ENCODE measurements around the gene GAS5. TPM values are rescaled to one million over a fixed set of nuclear protein-coding genes. Genes with fewer than 3 reads are reported as not detected.
A peak's percentile ranks its signal among the peaks of the same experiment; 100 is the strongest.

The GAS5 gene
- total and polyA plus RNA-seq, 5 donors from 2014 or later, result 279 to 511 (median 414) TPM

DNA sequence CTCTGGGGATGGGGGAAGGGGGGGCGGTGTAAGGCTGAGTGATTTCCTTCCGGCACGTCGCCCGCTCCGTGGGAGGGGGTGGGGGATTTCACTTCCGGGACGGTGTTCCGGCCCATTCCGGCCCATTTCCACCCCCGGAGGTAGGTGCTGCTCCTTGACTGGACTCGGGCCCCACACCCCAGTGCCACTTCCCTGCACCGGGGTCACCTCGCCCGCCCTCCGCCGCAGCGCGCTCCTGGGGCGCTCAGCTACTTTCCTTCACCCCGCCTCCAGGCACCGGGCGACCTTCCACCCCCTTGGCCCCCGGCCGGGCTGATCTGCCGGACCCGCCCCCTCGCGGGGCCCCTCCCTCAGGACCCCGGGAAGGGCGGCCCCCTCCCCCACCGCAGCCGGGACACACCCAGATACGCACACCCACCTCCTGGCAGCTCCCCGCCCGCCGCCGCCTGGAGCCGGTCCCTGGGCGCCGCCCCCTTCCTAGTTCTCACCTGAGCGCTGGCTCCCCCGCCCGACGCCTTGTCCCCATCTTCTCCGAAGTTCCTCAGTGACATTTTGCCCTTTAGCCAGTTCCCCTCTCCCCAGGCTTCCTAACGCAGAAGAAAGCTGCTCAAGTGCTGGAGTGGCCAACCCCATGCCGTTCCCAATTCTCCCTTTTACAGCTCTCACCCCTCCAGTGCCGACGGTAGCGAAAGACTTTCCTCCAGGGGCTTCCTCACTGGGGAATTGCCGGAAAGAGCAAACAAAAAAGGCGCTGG lies 654 bp upstream of the GAS5 start, which contains the start of gene ZBTB37:
Gene ZBTB37 (plus strand): TSS at position 115 of the 755 bp plus-strand sequence. CDS start 1,846 bp downstream, outside the sequence.
- H3K36me3 ChIP-seq (ENCODE audit: control insufficient read depth, insufficient read depth, low read length), result peaks cover 34% of the 10 kb centered on the region
- peaks cover 40% of the 10 kb centered on the region for H3K36me3 Mint-ChIP-seq
- H3K27ac Mint-ChIP-seq, result peak within 1 kb of the TSS; percentile 95 to 97 (median 97)

GRCh38 chr1:173867141-173867752 lies 542 bp downstream of the GAS5 start:
- Mint-ChIP-seq H3K36me3 (peaks cover 39% of the 10 kb centered on the region), H3K9me3 (no peaks in the 10 kb centered on the region), H3K4me3 (peak overlapping the region; percentile 90 to 99 (median 94)), H3K4me1 (peaks cover 26 to 80% (median 63%) of the 10 kb centered on the region in 4 donors), H3K27me3 (peaks cover 8% of the 10 kb centered on the region), H3K27ac (peak overlapping the region; percentile 95 to 97 (median 97))
- H3K4me3 ChIP-seq (ENCODE audit: low read depth, low read length), result peak overlapping the region; percentile 94
- peaks cover 73% of the 10 kb centered on the region for H3K4me1 ChIP-seq (ENCODE audit: control insufficient read depth, insufficient read depth, low read length, poor library complexity, severe bottlenecking)
- peak overlapping the region; percentile 98 for H3K27ac ChIP-seq (ENCODE audit: insufficient read depth, low read length, poor library complexity, severe bottlenecking)
- no peaks in the 10 kb centered on the region for H3K27me3 ChIP-seq (ENCODE audit: control insufficient read depth, insufficient read depth, low read length)
- DNase-seq, result peak in 1 of 3 donors; percentile 41
- H3K9me3 ChIP-seq (ENCODE audit: control insufficient read depth in 2 of 2, low read length in 2 of 2), result no peaks in the 10 kb centered on the region
- peaks cover 39% of the 10 kb centered on the region for H3K36me3 ChIP-seq (ENCODE audit: control insufficient read depth, insufficient read depth, low read length)
- no peak for ATAC-seq (ENCODE audit: low read depth in 2 of 2)

More for the DNA sequence above, 654 bp upstream of the GAS5 start, which contains the start of gene ZBTB37:
- ATAC-seq (ENCODE audit: low read depth in 2 of 2) (peak; percentile 57 to 60), DNase-seq (peak; percentile 84 to 95 (median 86))
- Mint-ChIP-seq H3K27me3 (peaks cover 8% of the 10 kb centered on the region), H3K9me3 (no peaks in the 10 kb centered on the region), H3K4me1 (peaks cover 26 to 83% (median 67%) of the 10 kb centered on the region in 4 donors), H3K4me3 (peak within 1 kb of the TSS; percentile 90 to 99 (median 94))
- Histone ChIP-seq H3K4me3 (ENCODE audit: low read depth, low read length) (peak within 1 kb of the TSS; percentile 94), H3K9me3 (ENCODE audit: control insufficient read depth in 2 of 2, low read length in 2 of 2) (no peaks in the 10 kb centered on the region), H3K27me3 (ENCODE audit: control insufficient read depth, insufficient read depth, low read length) (no peaks in the 10 kb centered on the region), H3K27ac (ENCODE audit: insufficient read depth, low read length, poor library complexity, severe bottlenecking) (peak within 1 kb of the TSS; percentile 98), H3K4me1 (ENCODE audit: control insufficient read depth, insufficient read depth, low read length, poor library complexity, severe bottlenecking) (peaks cover 78% of the 10 kb centered on the region)

GRCh38 chr1:173866413-173867115 lies 1.2 kb downstream of the GAS5 start:
- peak overlapping the region; percentile 95 to 97 (median 97) for H3K27ac Mint-ChIP-seq
- H3K36me3 Mint-ChIP-seq, result peaks cover 39% of the 10 kb centered on the region
- no peak for DNase-seq

DNA sequence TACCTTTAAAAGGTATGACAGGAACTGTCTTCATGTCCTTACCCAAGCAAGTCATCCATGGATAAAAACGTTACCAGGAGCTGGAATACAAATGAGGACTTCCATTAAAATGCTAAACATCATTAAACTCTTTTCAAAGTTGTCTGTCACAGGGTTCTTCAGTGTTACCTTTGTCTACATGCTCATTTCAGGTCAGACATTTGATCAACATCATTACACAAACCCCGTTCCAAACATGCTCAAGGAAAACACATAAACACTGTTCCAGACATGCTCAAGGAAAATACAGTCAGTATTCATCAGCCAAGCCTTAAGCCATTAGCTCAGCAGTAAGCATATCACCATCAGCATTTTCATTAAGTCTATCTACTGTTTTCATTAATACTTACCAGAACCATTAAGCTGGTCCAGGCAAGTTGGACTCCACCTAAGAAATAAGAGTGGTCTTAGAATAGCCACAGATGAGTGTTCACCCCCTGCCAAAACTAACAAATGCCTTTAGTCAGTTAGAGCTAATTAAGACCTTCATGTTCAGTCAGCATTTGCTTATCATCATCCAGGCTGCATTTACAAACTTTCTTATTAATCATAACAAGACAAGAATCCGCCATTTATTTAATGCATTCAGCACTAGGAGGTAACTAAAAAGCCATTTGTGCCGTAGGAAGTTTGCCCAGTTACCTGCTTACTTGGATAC lies 2.2 kb downstream of the GAS5 start:
- H3K4me3 ChIP-seq (ENCODE audit: low read depth, low read length), result peak overlapping the region; percentile 94
- H3K27me3 Mint-ChIP-seq, result peaks cover 8% of the 10 kb centered on the region
- H3K36me3 ChIP-seq (ENCODE audit: control insufficient read depth, insufficient read depth, low read length), result peaks cover 39% of the 10 kb centered on the region
- H3K4me3 Mint-ChIP-seq, result peak overlapping the region; percentile 90 to 99 (median 94)
- ATAC-seq (ENCODE audit: low read depth in 2 of 2) (no peak), DNase-seq (peak in 2 of 3 donors; percentile 6 to 17)
- no peaks in the 10 kb centered on the region for H3K27me3 ChIP-seq (ENCODE audit: control insufficient read depth, insufficient read depth, low read length)
- H3K27ac Mint-ChIP-seq, result peak overlapping the region; percentile 29 to 97 (median 97)
- H3K9me3 Mint-ChIP-seq, result no peaks in the 10 kb centered on the region
- H3K9me3 ChIP-seq (ENCODE audit: control insufficient read depth in 2 of 2, low read length in 2 of 2), result no peaks in the 10 kb centered on the region
- H3K4me1 Mint-ChIP-seq, result peaks cover 19 to 66% (median 56%) of the 10 kb centered on the region in 4 donors
- peak overlapping the region; percentile 98 for H3K27ac ChIP-seq (ENCODE audit: insufficient read depth, low read length, poor library complexity, severe bottlenecking)
- peaks cover 36% of the 10 kb centered on the region for H3K36me3 Mint-ChIP-seq
- peaks cover 60% of the 10 kb centered on the region for H3K4me1 ChIP-seq (ENCODE audit: control insufficient read depth, insufficient read depth, low read length, poor library complexity, severe bottlenecking)

More at GRCh38 chr1:173866413-173867115, 1.2 kb downstream of the GAS5 start:
- Histone ChIP-seq H3K4me3 (ENCODE audit: low read depth, low read length) (peak overlapping the region; percentile 94), H3K4me1 (ENCODE audit: control insufficient read depth, insufficient read depth, low read length, poor library complexity, severe bottlenecking) (peaks cover 70% of the 10 kb centered on the region), H3K27me3 (ENCODE audit: control insufficient read depth, insufficient read depth, low read length) (no peaks in the 10 kb centered on the region), H3K9me3 (ENCODE audit: control insufficient read depth in 2 of 2, low read length in 2 of 2) (no peaks in the 10 kb centered on the region), H3K36me3 (ENCODE audit: control insufficient read depth, insufficient read depth, low read length) (peaks cover 39% of the 10 kb centered on the region), H3K27ac (ENCODE audit: insufficient read depth, low read length, poor library complexity, severe bottlenecking) (peak overlapping the region; percentile 98)
- Mint-ChIP-seq H3K4me3 (peak overlapping the region; percentile 90 to 99 (median 94)), H3K27me3 (peaks cover 8% of the 10 kb centered on the region), H3K9me3 (no peaks in the 10 kb centered on the region), H3K4me1 (peaks cover 24 to 76% (median 65%) of the 10 kb centered on the region in 4 donors)
- ATAC-seq (ENCODE audit: low read depth in 2 of 2), result no peak

DNA sequence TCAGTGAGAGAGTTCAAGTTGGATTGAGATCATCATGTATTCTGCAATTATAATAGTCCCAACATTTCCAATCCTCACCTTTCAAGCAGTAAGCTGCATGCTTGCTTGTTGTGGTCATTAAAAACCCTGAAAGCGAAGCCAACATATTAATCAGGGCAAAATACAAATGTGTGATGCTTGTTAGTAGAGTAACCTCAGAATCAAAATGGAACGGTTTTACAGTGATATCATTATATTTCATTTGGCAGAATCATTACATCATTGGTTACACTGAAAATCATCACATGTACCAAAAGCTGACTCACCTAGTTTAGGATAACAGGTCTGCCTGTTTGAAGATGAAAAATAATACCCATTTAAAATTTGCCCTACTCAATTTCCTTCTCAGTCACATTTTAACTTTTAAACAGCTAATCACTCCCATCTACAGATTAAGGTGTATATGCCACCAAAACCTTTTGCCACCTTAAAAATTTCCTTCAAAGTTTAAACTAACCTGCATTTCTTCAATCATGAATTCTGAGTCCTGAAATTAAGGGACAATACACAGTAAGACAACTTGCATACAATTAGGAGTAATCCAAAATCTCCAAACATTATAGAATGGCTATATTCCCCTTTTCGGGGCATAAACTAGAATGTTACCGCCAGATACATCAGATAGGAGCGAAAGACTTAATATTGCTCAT lies 3.5 kb downstream of the GAS5 start:
- DNase-seq, result peak in 1 of 3 donors; percentile 8

GRCh38 chr1:173863224-173864161 lies 4.3 kb downstream of the GAS5 start:
- Mint-ChIP-seq H3K27me3 (peaks cover 8% of the 10 kb centered on the region), H3K4me3 (peak overlapping the region; percentile 35 to 94 (median 60)), H3K27ac (peak overlapping the region in 2 of 3 donors; percentile 19 to 32), H3K36me3 (peaks cover 37% of the 10 kb centered on the region), H3K4me1 (peaks cover 13 to 45% (median 42%) of the 10 kb centered on the region in 4 donors), H3K9me3 (no peaks in the 10 kb centered on the region)
- no peaks in the 10 kb centered on the region for H3K27me3 ChIP-seq (ENCODE audit: control insufficient read depth, insufficient read depth, low read length)
- peaks cover 40% of the 10 kb centered on the region for H3K4me1 ChIP-seq (ENCODE audit: control insufficient read depth, insufficient read depth, low read length, poor library complexity, severe bottlenecking)
- H3K36me3 ChIP-seq (ENCODE audit: control insufficient read depth, insufficient read depth, low read length), result peaks cover 42% of the 10 kb centered on the region
- H3K27ac ChIP-seq (ENCODE audit: insufficient read depth, low read length, poor library complexity, severe bottlenecking), result peak overlapping the region; percentile 9
- no peaks in the 10 kb centered on the region for H3K9me3 ChIP-seq (ENCODE audit: control insufficient read depth in 2 of 2, low read length in 2 of 2)
- DNase-seq (no peak), ATAC-seq (ENCODE audit: low read depth in 2 of 2) (no peak)
- H3K4me3 ChIP-seq (ENCODE audit: low read depth, low read length), result peak overlapping the region; percentile 13

More for the DNA sequence above, 3.5 kb downstream of the GAS5 start:
- Mint-ChIP-seq H3K4me1 (peaks cover 13 to 53% (median 47%) of the 10 kb centered on the region in 4 donors), H3K9me3 (no peaks in the 10 kb centered on the region), H3K4me3 (peak overlapping the region; percentile 54 to 99 (median 84)), H3K27ac (peak overlapping the region; percentile 19 to 77 (median 49)), H3K36me3 (peaks cover 37% of the 10 kb centered on the region), H3K27me3 (peaks cover 8% of the 10 kb centered on the region)
- Histone ChIP-seq H3K27ac (ENCODE audit: insufficient read depth, low read length, poor library complexity, severe bottlenecking) (peak overlapping the region; percentile 98), H3K27me3 (ENCODE audit: control insufficient read depth, insufficient read depth, low read length) (no peaks in the 10 kb centered on the region), H3K36me3 (ENCODE audit: control insufficient read depth, insufficient read depth, low read length) (peaks cover 39% of the 10 kb centered on the region), H3K4me3 (ENCODE audit: low read depth, low read length) (peak overlapping the region; percentile 94), H3K9me3 (ENCODE audit: control insufficient read depth in 2 of 2, low read length in 2 of 2) (no peaks in the 10 kb centered on the region), H3K4me1 (ENCODE audit: control insufficient read depth, insufficient read depth, low read length, poor library complexity, severe bottlenecking) (peaks cover 47% of the 10 kb centered on the region)
- ATAC-seq (ENCODE audit: low read depth in 2 of 2), result no peak
